Activated CD8-positive, alpha-beta memory T cell treated with anti-CD3 and anti-CD28 coated beads for 24 hours (primary cell): Measurements from ENCODE around the gene PPID.
"Not testable (repeated sequence)": the region's sequence is repeated elsewhere in the genome, so short reads cannot be mapped to it uniquely, and the experiment has no call there.

ENCODE experiments used
- DNase-seq: peaks from one replicate; pipeline ENCODE4 v3.0.0-alpha.2; 2020

The PPID gene

GRCh38 chr4:158664806-158665205, 58.4 kb downstream of the PPID start:
- no peak for DNase-seq

- not testable (repeated sequence) for DNase-seq
Measured at GRCh38 chr4:158663707-158664625, 59.2 kb downstream of the PPID start.

DNA sequence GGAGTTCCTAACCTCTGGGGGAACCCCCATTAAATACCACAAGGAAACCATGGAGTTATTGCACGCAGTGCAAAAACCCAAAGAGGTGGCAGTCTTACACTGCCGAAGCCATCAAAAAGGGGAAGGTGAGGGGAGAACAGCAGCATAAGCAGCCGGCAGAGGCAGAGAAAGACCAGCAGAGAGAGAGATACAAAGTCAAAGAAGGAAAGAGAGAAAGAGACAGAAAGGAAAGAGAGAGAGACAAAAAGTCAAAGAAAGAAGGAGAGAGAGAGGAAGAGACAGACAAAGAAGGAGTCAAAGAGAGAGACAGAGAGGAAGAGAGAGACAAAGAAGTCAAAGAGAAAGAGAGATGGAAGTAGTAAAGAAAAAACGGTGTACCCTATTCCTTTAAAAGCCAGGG, 59.9 kb downstream of the PPID start:
- DNase-seq: not testable (repeated sequence)
